ENCODE results near the gene LYSMD4.

LYSMD4 gene

DNA sequence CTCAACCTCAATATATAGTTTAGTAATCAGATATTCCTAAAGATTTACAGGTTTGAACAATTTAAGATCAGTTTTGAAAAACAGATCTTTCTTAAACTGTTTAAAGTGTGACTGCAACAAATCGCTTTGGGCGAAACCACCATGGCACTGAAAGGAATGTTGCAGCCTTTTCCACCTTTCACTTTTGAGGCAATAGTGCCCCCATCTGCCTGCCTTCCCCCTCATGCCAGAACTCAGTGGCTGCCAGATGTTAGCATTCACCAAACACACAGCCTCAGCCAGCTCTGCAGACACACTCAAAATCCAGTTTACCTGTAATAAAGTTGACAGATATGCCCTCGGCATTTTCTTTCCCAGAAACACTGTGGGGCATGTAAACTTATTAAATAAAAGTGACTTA, 3.3 kb downstream of the LYSMD4 start:
- DNase-seq, result no peak

DNA sequence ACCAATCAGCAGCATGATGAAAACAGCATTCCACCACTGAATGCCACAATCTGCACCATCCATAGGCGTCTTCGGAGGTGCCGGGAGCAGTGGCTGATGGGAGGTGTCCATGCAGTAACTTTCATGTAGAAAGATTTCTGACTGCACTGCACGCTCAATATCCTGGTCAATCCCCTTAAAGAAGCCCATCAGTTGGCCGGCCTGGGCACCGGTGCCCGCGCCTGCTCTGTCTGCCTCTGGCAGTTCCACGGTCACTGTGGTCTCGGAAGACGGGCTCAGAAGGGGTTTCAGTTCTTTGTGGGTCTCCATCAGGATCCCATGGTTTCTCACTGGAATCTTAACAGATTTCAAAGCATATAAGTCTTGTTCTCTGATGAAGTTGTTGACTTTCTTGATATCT, 3.9 kb downstream of the LYSMD4 start:
- no peak for DNase-seq

DNA sequence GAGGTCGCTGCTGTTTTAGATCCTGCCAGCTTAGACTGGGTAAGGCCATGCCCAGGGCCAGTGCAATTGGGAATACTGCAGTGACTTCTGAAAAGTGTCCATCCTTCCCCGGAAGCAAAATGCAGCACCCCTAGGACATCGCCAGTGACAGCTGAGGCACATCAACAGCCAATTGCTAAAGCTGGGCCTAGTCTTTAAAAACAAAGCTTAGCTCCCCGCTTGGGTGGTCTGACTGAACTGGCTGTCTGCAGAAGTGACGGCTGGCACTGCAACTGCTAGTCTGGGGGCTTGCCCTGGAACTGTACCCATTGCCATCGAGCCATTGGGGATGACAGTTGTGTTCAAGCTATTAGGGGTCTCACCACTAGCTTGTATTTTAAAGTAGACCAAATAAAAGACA, 4.3 kb downstream of the LYSMD4 start:
- DNase-seq, result no peak

- DNase-seq, result no peak
These were observed 5.5 kb downstream of the LYSMD4 start for GRCh38 chr15:99727733-99728132.

- DNase-seq, result no peak
These were observed 5.9 kb downstream of the LYSMD4 start for GRCh38 chr15:99727330-99727729.

GRCh38 chr15:99726333-99726732, 6.9 kb downstream of the LYSMD4 start:
- no peak for DNase-seq

DNA sequence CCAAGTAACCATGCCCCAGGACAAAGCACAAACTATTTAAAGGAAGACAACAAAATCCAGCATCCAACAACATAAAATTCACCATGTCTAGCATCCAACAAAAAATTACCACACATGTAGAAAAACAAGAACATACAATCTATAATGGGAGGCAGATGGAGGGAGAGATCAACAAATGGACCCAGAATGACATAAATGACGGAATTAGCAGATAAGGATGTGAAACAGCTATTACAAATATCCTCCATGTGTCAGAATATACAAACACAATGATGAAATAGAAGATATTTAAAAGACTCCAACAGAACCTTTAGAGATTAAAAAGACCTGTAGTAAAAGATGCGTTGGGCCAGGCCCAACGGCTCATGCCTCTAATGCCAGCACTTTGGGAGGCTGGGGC, 10.8 kb downstream of the LYSMD4 start:
- DNase-seq, result no peak

- DNase-seq, result no peak
These were observed 11.3 kb downstream of the LYSMD4 start for GRCh38 chr15:99721896-99722295.

- DNase-seq, result no peak
These were observed 12.0 kb downstream of the LYSMD4 start for GRCh38 chr15:99721104-99721778.

DNA sequence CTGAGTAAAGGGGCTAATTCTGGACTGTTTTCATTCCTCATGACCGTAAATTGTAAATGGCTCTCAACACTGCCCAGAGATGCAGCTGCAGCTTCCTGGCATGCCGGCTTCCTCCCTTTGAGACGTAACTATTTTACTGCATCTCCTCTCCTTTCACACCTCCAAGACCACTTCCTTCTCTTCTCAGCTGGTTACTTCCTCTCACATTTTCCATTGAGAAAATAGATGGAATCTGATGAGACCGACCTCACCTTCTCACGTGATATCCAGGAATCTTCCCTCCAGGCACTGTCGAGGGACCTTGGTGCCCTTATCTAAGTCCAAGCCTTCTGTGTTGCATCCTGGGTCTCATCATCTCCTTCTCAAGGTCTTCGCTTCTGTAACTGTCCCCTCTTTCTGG, 12.7 kb downstream of the LYSMD4 start:
- no peak for DNase-seq

DNA sequence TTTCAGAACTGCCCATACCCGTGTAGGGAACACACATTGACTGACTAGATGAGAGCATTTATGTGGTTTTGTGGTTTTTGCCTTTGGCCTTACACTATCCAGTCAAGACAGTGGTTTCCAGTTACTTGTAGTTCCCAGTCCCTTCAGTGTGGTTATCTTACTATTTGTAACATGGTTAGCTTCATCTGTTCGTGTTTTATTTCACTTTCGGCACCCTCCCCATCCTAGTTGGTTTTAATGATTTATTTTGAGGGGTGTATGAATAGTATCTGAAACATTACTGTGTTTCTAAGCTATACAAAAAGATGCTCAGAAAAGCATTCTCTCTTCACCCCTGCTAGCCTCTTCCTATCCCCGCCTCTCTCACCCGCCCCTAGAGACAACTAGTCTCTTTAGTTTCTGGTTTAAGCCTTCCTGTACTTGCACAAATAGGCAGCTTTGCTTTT, 14.1 kb downstream of the LYSMD4 start:
- no peak for DNase-seq

- DNase-seq, result no peak
These were observed 14.8 kb downstream of the LYSMD4 start for GRCh38 chr15:99718421-99718820.

GRCh38 chr15:99717161-99718009, 15.9 kb downstream of the LYSMD4 start:
- DNase-seq, result no peak

DNA sequence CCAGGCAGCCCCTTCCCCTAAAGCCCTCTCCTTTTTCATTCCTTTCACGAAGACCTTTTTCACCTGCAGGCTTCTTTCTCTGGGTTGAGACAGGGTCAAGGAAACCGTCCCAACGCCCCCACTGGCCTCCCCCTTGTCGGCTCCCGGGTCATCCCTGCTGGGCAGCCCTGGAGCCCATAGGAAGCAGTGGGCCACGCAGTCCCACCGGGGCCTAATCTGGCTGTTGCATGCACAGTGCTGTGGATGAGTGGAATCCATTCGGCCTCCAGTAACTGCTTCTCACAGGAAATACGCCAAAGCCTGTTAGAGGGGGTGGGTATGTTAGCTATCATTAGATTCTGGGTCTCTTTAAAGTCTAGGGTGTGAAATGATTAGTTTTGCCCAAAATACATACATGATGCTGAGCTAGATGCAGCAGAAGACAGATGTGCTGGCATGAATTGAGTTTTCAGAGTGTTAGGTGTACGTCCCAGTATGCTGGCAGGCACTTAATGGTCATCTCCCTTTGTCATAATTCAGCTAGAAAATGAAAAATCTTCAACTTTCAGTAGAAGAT, 16.6 kb downstream of the LYSMD4 start:
- DNase-seq, result no peak

DNA sequence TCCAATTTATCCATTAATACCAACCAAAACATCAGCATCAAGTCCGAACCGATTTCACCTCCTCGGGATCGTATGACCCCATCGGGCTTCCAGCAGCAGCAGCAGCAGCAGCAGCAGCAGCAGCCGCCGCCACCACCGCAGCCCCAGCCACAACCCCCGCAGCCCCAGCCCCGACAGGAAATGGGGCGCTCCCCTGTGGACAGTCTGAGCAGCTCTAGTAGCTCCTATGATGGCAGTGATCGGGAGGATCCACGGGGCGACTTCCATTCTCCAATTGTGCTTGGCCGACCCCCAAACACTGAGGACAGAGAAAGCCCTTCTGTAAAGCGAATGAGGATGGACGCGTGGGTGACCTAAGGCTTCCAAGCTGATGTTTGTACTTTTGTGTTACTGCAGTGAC, 20.8 kb downstream of the LYSMD4 start:
- DNase-seq, result no peak

DNA sequence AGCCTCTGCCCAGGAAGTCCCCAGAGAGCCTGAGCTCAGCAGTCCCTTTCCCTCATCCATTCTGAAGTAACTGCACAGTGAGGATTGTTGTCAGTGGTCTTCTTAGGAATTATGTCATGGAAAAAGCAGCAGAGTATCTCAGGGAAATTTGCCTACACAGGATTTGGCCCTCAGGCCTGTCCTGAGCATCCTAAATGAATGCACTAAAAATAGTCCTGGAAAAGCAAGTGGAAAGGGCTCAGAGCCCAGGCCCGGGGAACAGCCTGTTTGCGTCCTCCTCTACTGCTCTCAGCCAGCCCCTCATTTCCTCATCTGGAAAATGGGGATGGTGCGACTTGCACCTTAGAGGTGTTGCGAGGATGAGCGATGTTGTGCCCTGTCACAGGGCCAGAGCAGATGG, 21.6 kb downstream of the LYSMD4 start:
- no peak for DNase-seq

GRCh38 chr15:99709243-99709986, 23.8 kb downstream of the LYSMD4 start:
- DNase-seq, result no peak

DNA sequence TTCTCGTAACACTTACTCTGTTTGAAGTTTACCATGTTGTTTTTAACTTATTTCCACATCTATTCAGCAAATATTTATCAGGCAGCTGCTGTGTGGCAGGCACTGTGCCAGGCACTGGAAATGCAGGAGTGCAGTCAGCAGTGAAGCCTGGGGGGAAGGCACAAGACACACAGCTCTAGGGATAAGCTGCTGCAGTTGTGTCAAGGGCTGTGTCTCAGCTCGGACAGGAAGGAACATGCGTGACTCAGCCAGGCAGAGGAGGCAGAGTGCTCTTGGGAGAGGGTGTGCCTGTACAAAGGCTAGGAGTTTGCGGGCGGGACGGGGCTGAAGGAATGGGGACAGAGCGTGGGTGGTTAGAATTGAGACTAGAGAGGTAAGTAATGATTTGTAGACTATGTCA, 24.7 kb downstream of the LYSMD4 start:
- DNase-seq, result no peak

DNA sequence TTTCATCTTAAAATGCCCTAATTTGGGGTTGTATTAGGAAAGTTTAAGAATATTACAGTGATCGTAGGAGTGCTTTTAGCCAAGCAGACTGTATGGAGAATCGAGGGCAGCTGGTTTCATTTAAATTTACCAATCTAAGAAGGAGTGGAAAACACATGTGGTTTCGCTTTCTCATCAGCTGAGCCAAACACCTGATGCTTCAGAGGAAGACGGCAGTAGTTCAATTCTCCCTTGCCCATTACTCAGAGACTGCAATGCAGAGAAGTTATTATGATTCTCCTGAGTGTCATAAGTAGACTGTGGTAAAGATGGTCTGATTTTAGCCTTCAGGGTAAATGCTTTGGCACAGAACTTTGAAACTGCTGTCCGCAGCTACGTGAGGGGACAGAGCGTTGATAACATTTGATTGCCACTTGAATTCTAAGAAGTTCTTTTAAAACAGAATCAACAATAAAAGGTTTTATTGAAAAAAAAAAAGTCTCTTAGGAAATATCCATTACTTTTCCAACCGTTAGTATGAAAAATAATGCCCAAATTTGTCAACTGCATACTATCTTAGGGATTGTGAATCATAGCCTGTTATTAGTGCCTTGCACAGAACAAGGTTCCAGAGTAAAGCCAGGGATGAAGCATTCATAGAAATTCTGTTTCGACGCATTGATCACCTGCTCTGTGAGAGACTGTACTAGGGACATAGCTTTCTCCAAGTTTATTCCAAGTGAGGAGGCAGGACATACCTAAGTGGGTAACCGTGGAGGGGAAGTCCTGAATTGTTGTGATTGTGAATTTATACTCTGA, 25.6 kb downstream of the LYSMD4 start:
- no peak for DNase-seq

- DNase-seq, result no peak
These were observed 26.5 kb downstream of the LYSMD4 start for GRCh38 chr15:99706557-99707303.

- no peak for DNase-seq
These were observed 28.8 kb downstream of the LYSMD4 start for GRCh38 chr15:99704444-99704838.
